ENCODE results near the gene HLF. TPM values are rescaled to one million over a fixed set of nuclear protein-coding genes. Genes with fewer than 3 reads are reported as not detected.

The HLF gene
- total and polyA plus RNA-seq, 2 donors (not counting 3 experiments of a cell fraction or from before 2014, with no cell fraction given), result not detected

GRCh38 chr17:55268649-55269480 lies 4.1 kb downstream of the HLF start:
- Histone ChIP-seq H3K4me2 (ENCODE audit: insufficient read depth, low read length) (no peak overlapping the region), H3K27me3 (ENCODE audit: control insufficient read depth in 2 of 2, insufficient read depth in 2 of 2, low read length in 2 of 2) (peaks cover 32 to 56% of the 10 kb centered on the region in 2 experiments), H4K20me1 (replicated peaks; ENCODE audit: control insufficient read depth, extremely low read depth, insufficient read depth, low read length) (no peaks in the 10 kb centered on the region), H3K36me3 (ENCODE audit: control insufficient read depth in 2 of 2, extremely low read depth in 1 of 2, insufficient read depth in 2 of 2, low read length in 2 of 2) (no peaks in the 10 kb centered on the region), H3K9ac (replicated peaks; ENCODE audit: extremely low read depth, insufficient read depth, low read length) (no peak overlapping the region), H3K79me2 (ENCODE audit: control insufficient read depth, insufficient read depth, low read length) (no peaks in the 10 kb centered on the region), H3K9me3 (replicated peaks; ENCODE audit: control insufficient read depth, insufficient read depth, low read length) (no peaks in the 10 kb centered on the region), H3K4me3 (replicated peaks in 1 of 3; ENCODE audit: insufficient read depth in 1 of 3, low read depth in 1 of 3, low read length in 3 of 3) (no peak overlapping the region), H2AFZ (ENCODE audit: low read depth, low read length) (no peak overlapping the region), H3K27ac (ENCODE audit: insufficient read depth, low read depth, low read length) (no peak overlapping the region), H3K9me1 (replicated peaks; ENCODE audit: control insufficient read depth, extremely low read depth, insufficient read depth, low read length) (no peaks in the 10 kb centered on the region), H3K4me1 (ENCODE audit: control insufficient read depth, extremely low read depth, insufficient read depth, low read length) (peaks cover 2% of the 10 kb centered on the region)
- BruUV-seq (replicated peaks), result no TSS peak
- DNase-seq (ENCODE audit: low read depth, low spot score) (no peak), FAIRE-seq (no peak)
- ChIA-PET CTCF (interaction anchor here (1.4 kb wide), 1 partner anchor 276 kb away, joined by 3 read pairs; no protein-coding TSS in a partner anchor), POLR2A (no interaction called here)
- TF ChIP-seq CTCF (IDR thresholded peaks at IDR 0.05; ENCODE audit: extremely low read depth in 1 of 2, insufficient read depth in 1 of 2, low read depth in 1 of 2, low read length in 2 of 2), result no peak
- no peak for TF ChIP-seq POLR2A (IDR thresholded peaks at IDR 0.05; ENCODE audit: low read depth, low read length)
- no peak for TF ChIP-seq POLR2AphosphoS5 (IDR thresholded peaks at IDR 0.05; ENCODE audit: insufficient read depth, low read depth, low read length)
- TF ChIP-seq EZH2 (IDR thresholded peaks at IDR 0.05; ENCODE audit: borderline replicate concordance, low read depth, low read length, severe bottlenecking), result no peak
- no peak for TF ChIP-seq FOS (IDR thresholded peaks at IDR 0.05; ENCODE audit: borderline replicate concordance, insufficient read depth, low read length)
- TF ChIP-seq JUN (IDR thresholded peaks at IDR 0.05; ENCODE audit: borderline replicate concordance, insufficient read depth, insufficient read length, low read depth), result no peak
- TF ChIP-seq MYC (IDR thresholded peaks at IDR 0.05; ENCODE audit: low read depth, low read length), result no peak
- TF ChIP-seq GATA2 (IDR thresholded peaks at IDR 0.05; ENCODE audit: insufficient read depth, insufficient read length, low read depth, low read length), result no peak
- no peak for TF ChIP-seq MAX (IDR thresholded peaks at IDR 0.05; ENCODE audit: insufficient read depth, insufficient read length)
- dilution Hi-C loops (cut with MboI; ENCODE audit: extremely low pct_ligation_motif_present, low sequenced_read_pairs) (no loop called here), intact Hi-C loops (cut with micrococcal nuclease) (no loop called here)

Measured in endothelial cell of umbilical vein (primary cell).